ENCODE data around the gene ETV5.

- no peak for TF ChIP-seq SP1 (IDR thresholded peaks at IDR 0.05)
- no peak for TF ChIP-seq LEF1 (IDR thresholded peaks at IDR 0.05; ENCODE audit: borderline replicate concordance)
- no peak for TF ChIP-seq HDGF (IDR thresholded peaks at IDR 0.05; ENCODE audit: borderline replicate concordance)
- TF ChIP-seq SUZ12 (IDR thresholded peaks at IDR 0.05): no peak
- TF ChIP-seq TARDBP (IDR thresholded peaks at IDR 0.05): no peak
- TF ChIP-seq NFRKB (IDR thresholded peaks at IDR 0.05): no peak
- TF ChIP-seq BHLHE40 (IDR thresholded peaks at IDR 0.05; ENCODE audit: borderline replicate concordance): no peak
- TF ChIP-seq CTBP1 (IDR thresholded peaks at IDR 0.05; ENCODE audit: borderline replicate concordance): no peak
- no peak for TF ChIP-seq FOXM1 (IDR thresholded peaks at IDR 0.05; ENCODE audit: borderline replicate concordance)
- no peak for TF ChIP-seq ZNF384 (IDR thresholded peaks at IDR 0.05)
- no peak for TF ChIP-seq FOXA1 (IDR thresholded peaks at IDR 0.05)
- TF ChIP-seq, protein P1, sequence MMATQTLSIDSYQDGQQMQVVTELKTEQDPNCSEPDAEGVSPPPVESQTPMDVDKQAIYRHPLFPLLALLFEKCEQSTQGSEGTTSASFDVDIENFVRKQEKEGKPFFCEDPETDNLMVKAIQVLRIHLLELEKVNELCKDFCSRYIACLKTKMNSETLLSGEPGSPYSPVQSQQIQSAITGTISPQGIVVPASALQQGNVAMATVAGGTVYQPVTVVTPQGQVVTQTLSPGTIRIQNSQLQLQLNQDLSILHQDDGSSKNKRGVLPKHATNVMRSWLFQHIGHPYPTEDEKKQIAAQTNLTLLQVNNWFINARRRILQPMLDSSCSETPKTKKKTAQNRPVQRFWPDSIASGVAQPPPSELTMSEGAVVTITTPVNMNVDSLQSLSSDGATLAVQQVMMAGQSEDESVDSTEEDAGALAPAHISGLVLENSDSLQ (IDR thresholded peaks at IDR 0.05): no peak
Observed at GRCh38 chr3:186004209-186004608, 104.7 kb downstream of the ETV5 start.

All from HEK293T (cell line).